ENCODE data around the gene RAI1. TPM values are rescaled to one million over a fixed set of nuclear protein-coding genes. Genes with fewer than 3 reads are reported as not detected.

Gene RAI1
- total and polyA plus RNA-seq, 2 experiments from 2014 or later = 0.87 to 0.89 TPM

DNA sequence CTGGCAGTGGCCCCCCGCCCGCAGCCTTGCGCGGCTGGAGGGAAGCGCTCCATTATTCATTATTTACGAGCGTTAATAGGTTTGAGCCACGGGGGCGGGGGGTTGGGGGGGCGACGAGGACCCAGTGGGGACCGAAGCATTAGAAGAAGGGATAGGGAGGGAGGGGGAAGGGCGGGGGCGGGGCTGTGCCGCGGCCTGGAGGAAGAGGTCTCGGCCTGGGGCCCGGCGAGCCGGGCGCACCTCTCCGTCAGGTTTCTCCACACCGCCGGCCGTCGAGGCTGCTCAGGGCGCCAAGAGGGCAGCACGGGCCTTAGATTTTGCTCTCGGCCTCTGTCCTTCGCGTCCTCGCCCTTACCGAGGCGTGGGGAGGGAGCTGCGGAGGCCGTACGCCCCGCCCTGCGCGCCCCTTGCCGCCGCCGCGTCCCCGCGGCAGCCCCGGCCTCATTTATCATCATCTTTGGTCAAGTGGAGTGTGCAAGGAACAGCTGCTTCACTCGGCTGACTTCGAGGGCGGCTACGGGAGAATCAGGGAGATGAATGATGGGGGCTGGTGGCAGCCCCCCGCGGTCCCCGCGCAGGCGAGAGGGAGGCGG, 101.4 kb downstream of the RAI1 start:
- peaks cover 45% of the 10 kb centered on the region for H3K27me3 Mint-ChIP-seq (ENCODE audit: insufficient read depth, low read depth, poor library complexity)
- H3K79me2 ChIP-seq (replicated peaks; ENCODE audit: insufficient read depth) = no peaks in the 10 kb centered on the region

More for the DNA sequence above, 101.4 kb downstream of the RAI1 start:
- no peak overlapping the region for H3K27ac ChIP-seq (ENCODE audit: low read depth)
- peak; percentile 61 for DNase-seq (ENCODE audit: low spot score)
- no peak overlapping the region for H3K27ac Mint-ChIP-seq
- H3K4me3 Mint-ChIP-seq = peak overlapping the region; percentile 76
- H3K4me2 ChIP-seq = peak overlapping the region; percentile 99
- peaks cover 45% of the 10 kb centered on the region for H3K4me1 Mint-ChIP-seq
- H3K9me2 ChIP-seq (ENCODE audit: insufficient read depth) = no peaks in the 10 kb centered on the region
- peak overlapping the region; percentile 87 for H3K4me3 ChIP-seq
- H3K36me3 ChIP-seq (ENCODE audit: insufficient read depth) = no peaks in the 10 kb centered on the region
- no peaks in the 10 kb centered on the region for H3K36me3 Mint-ChIP-seq (ENCODE audit: low read depth)
- peak overlapping the region; percentile 94; the same call in 1 of the 2 replicates for H2AFZ ChIP-seq
- no peaks in the 10 kb centered on the region for H4K20me1 ChIP-seq (replicated peaks; ENCODE audit: insufficient read depth)
- peaks cover 27% of the 10 kb centered on the region; the same call in 1 of the 2 replicates for H3F3A ChIP-seq (replicated peaks; ENCODE audit: low read depth)
- no peaks in the 10 kb centered on the region for H3K9me3 Mint-ChIP-seq
- peaks cover 55% of the 10 kb centered on the region for H3K27me3 ChIP-seq (ENCODE audit: insufficient read depth)
- peaks cover 41% of the 10 kb centered on the region for H3K4me1 ChIP-seq (ENCODE audit: insufficient read depth)
- peak; percentile 1 for ATAC-seq
- TF ChIP-seq EZH2 (IDR thresholded peaks at IDR 0.05; ENCODE audit: low read depth, unreplicated experiment) (no peak), REST (IDR thresholded peaks at IDR 0.05; ENCODE audit: unreplicated experiment) (no peak), NANOG (IDR thresholded peaks at IDR 0.05; ENCODE audit: borderline replicate concordance) (no peak), EZH2phosphoT487 (IDR thresholded peaks at IDR 0.05; ENCODE audit: unreplicated experiment) (no peak), POLR2AphosphoS5 (IDR thresholded peaks at IDR 0.05; ENCODE audit: low read depth) (no peak), ZNF462 (CRISPR knock-in tag; IDR thresholded peaks at IDR 0.05) (no peak)

Measured in GM23338 (cell line).